Retinal pigment epithelial cell (primary cell): ENCODE measurements around the gene TCEANC.

ENCODE experiments used
- DNase-seq: peaks from one replicate; pipeline ENCODE4 v3.0.0-alpha.2; 2010; ENCODE audit warnings: low read depth
- H3K4me3 ChIP-seq: 2 replicates; pipeline ENCODE4 v1.5.1; 2011; ENCODE audit warnings: mild to moderate bottlenecking, low read length, control low read depth, moderate library complexity
- CTCF ChIP-seq: conservative IDR thresholded peaks from 2 replicates; pipeline ENCODE4 v1.5.1; 2011; ENCODE audit warnings: low read depth, low read length, control low read depth, inconsistent platforms

The TCEANC gene

GRCh38 chrX:13652850-13653693 lies at the start of gene TCEANC:
Gene TCEANC, plus strand, starts transcription at chrX:13653141. Its CDS starts 9,368 bp downstream, at chrX:13662509.
- no peak for TF ChIP-seq CTCF
- peak within 1 kb of the TSS; percentile 77 for H3K4me3 ChIP-seq

GRCh38 chrX:13605611-13606010 lies 47.3 kb upstream of the TCEANC start:
- no peak overlapping the region for H3K4me3 ChIP-seq
- no peak for DNase-seq
- TF ChIP-seq CTCF = no peak

More at GRCh38 chrX:13652850-13653693, at the start of gene TCEANC:
- peak; percentile 93 for DNase-seq

- no peak for DNase-seq
- H3K4me3 ChIP-seq = no peak overlapping the region
- no peak for TF ChIP-seq CTCF
Observed at GRCh38 chrX:13607331-13607995, 45.5 kb upstream of the TCEANC start.

GRCh38 chrX:13607996-13608365 lies 45.0 kb upstream of the TCEANC start:
- no peak for TF ChIP-seq CTCF
- no peak overlapping the region for H3K4me3 ChIP-seq
- DNase-seq = no peak

- H3K4me3 ChIP-seq = no peak overlapping the region
- TF ChIP-seq CTCF = no peak
- no peak for DNase-seq
Observed at GRCh38 chrX:13614154-13614553, 38.8 kb upstream of the TCEANC start.

- no peak for TF ChIP-seq CTCF
- H3K4me3 ChIP-seq = no peak overlapping the region
- DNase-seq = no peak
Observed at GRCh38 chrX:13620207-13620606, 32.7 kb upstream of the TCEANC start.

- DNase-seq = no peak
- TF ChIP-seq CTCF = no peak
- H3K4me3 ChIP-seq = no peak overlapping the region
Observed at GRCh38 chrX:13622401-13622964, 30.5 kb upstream of the TCEANC start.
